Nucleus accumbens (tissue), 56 donors: ENCODE data around the gene ESPN.
A peak's percentile ranks its signal among the peaks of the same experiment; 100 is the strongest.
"Not testable (repeated sequence)": the region's sequence is repeated elsewhere in the genome, so short reads cannot be mapped to it uniquely, and the experiment has no call there.

ENCODE experiments used
- DNase-seq, 56 donors: peaks; one replicate each; lab custom pipeline; 2025; lab: John Stamatoyannopoulos, UW

The ESPN gene

GRCh38 chr1:6491480-6491962, 66.9 kb downstream of the ESPN start, which contains the start of gene PLEKHG5:
TSS of gene PLEKHG5 (minus strand) at chr1:6491667. CDS start at chr1:6477571, 14,096 bp downstream.
- DNase-seq, result no peak

- DNase-seq, result no peak
Observed at GRCh38 chr1:6491966-6492365, 67.4 kb downstream of the ESPN start.

GRCh38 chr1:6493834-6494223, 69.3 kb downstream of the ESPN start:
- not testable (repeated sequence) for DNase-seq

GRCh38 chr1:6494627-6495026, 70.1 kb downstream of the ESPN start:
- DNase-seq, result no peak

GRCh38 chr1:6495041-6495441, 70.5 kb downstream of the ESPN start:
- DNase-seq, result peak in 37 of 56 donors; percentile 12 to 90 (median 50)

- no peak for DNase-seq
Observed at GRCh38 chr1:6495540-6496364, 71.2 kb downstream of the ESPN start.

GRCh38 chr1:6496365-6496721, 71.8 kb downstream of the ESPN start:
- DNase-seq, result no peak

- DNase-seq, result no peak
Observed at GRCh38 chr1:6496890-6497214, 72.3 kb downstream of the ESPN start.

GRCh38 chr1:6497215-6497866, 72.8 kb downstream of the ESPN start:
- DNase-seq, result peak in 19 of 56 donors; percentile 10 to 73 (median 26)

GRCh38 chr1:6497867-6498575, 73.4 kb downstream of the ESPN start:
- no peak for DNase-seq

GRCh38 chr1:6498576-6499111, 74.1 kb downstream of the ESPN start:
- DNase-seq, result no peak

- DNase-seq, result no peak
Observed at GRCh38 chr1:6499296-6499695, 74.7 kb downstream of the ESPN start.

- DNase-seq, result no peak
Observed at GRCh38 chr1:6500544-6501278, 76.1 kb downstream of the ESPN start.

- no peak for DNase-seq
Observed at GRCh38 chr1:6501279-6501813, 76.8 kb downstream of the ESPN start.

GRCh38 chr1:6502000-6502891, 77.7 kb downstream of the ESPN start:
- peak in 19 of 56 donors; percentile 10 to 51 (median 30) for DNase-seq

- DNase-seq, result no peak
Observed at GRCh38 chr1:6503884-6504602, 79.5 kb downstream of the ESPN start.

- no peak for DNase-seq
Observed at GRCh38 chr1:6504887-6505286, 80.3 kb downstream of the ESPN start.
